ENCODE results near the gene CD40LG. TPM values are rescaled to one million over a fixed set of nuclear protein-coding genes. Genes with fewer than 3 reads are reported as not detected.

The CD40LG gene
- total RNA-seq, 1 experiment from 2014 or later = not detected

DNA sequence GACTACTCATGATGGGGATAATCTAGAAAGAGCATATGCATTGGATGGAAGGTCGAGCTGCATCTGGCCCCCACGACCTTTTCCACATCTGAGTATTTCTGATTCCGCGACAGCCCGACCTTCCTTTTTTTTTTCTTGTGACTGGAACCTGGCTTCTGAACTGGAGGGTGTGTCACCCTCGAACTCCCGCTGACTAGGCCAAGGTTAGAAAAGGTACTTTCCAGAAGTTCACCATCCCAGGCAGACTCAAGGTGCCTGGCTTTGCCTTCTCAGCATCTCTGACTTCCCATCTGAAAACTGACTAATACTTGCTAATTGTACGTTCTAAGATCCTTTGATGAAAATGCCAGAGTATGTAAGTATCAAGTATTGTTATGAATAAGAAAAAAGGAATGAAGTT is 49.3 kb upstream of the CD40LG start:
- DNase-seq = no peak
- H2AK5ac ChIP-seq (ENCODE audit: insufficient read length, low read length) = no peak overlapping the region
- no peaks in the 10 kb centered on the region for H3K4me1 ChIP-seq (ENCODE audit: insufficient read depth, low read length)
- Mint-ChIP-seq H3K4me1 (no peaks in the 10 kb centered on the region), H3K9me3 (peaks cover 46 to 74% of the 10 kb centered on the region in 2 experiments), H3K36me3 (ENCODE audit: insufficient read depth in 1 of 3, low read depth in 3 of 3) (no peaks in the 10 kb centered on the region; a peak in 1 of 7 replicates), H3K4me3 (no peak overlapping the region), H3K27me3 (ENCODE audit: low read depth) (no peaks in the 10 kb centered on the region; the same call in 1 of the 2 replicates), H3K27ac (no peak overlapping the region)
- TF ChIP-seq, protein P1, sequence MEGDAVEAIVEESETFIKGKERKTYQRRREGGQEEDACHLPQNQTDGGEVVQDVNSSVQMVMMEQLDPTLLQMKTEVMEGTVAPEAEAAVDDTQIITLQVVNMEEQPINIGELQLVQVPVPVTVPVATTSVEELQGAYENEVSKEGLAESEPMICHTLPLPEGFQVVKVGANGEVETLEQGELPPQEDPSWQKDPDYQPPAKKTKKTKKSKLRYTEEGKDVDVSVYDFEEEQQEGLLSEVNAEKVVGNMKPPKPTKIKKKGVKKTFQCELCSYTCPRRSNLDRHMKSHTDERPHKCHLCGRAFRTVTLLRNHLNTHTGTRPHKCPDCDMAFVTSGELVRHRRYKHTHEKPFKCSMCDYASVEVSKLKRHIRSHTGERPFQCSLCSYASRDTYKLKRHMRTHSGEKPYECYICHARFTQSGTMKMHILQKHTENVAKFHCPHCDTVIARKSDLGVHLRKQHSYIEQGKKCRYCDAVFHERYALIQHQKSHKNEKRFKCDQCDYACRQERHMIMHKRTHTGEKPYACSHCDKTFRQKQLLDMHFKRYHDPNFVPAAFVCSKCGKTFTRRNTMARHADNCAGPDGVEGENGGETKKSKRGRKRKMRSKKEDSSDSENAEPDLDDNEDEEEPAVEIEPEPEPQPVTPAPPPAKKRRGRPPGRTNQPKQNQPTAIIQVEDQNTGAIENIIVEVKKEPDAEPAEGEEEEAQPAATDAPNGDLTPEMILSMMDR (conservative IDR thresholded peaks at IDR 0.05) = no peak
- no peak overlapping the region for H4K5ac ChIP-seq (ENCODE audit: insufficient read length, low read depth, low read length)
- no peak overlapping the region for H3K23ac ChIP-seq (ENCODE audit: insufficient read length, low read depth, low read length)
- H2BK5ac ChIP-seq (ENCODE audit: insufficient read length, low read length) = no peak overlapping the region
- no peak overlapping the region for H3K56ac ChIP-seq (ENCODE audit: insufficient read length, low read depth, low read length)
- no peak overlapping the region for H2BK20ac ChIP-seq (ENCODE audit: low read depth, low read length, poor library complexity, severe bottlenecking)
- H3K27me3 ChIP-seq (ENCODE audit: insufficient read depth, low read length) = no peaks in the 10 kb centered on the region
- no peak overlapping the region for H3K4me2 ChIP-seq (ENCODE audit: insufficient read depth, insufficient read length, low read length)
- no peak overlapping the region for H2AFZ ChIP-seq (ENCODE audit: low read length)
- WGBS (ENCODE audit: extremely low coverage, insufficient read length, low lambda C conversion rate) = no CpG with 5 or more reads among the region's 8 CpGs
- H4K20me1 ChIP-seq (ENCODE audit: control insufficient read depth, insufficient read depth, insufficient read length) = no peaks in the 10 kb centered on the region
- H3K14ac ChIP-seq (ENCODE audit: insufficient read depth, low read length) = no peak overlapping the region
- no peak overlapping the region for H4K8ac ChIP-seq (replicated peaks; ENCODE audit: insufficient read length, low read depth, low read length)
- H2BK12ac ChIP-seq (ENCODE audit: insufficient read length, low read depth, low read length) = no peak overlapping the region
- peaks cover 22% of the 10 kb centered on the region for H3K9me3 ChIP-seq (ENCODE audit: control insufficient read depth, low read depth, low read length)
- no peak overlapping the region for H3T11ph ChIP-seq (ENCODE audit: low read length)
- no peak overlapping the region for H3K18ac ChIP-seq (ENCODE audit: insufficient read length, low read depth, low read length)
- H3K79me2 ChIP-seq (ENCODE audit: insufficient read depth, low read length) = no peaks in the 10 kb centered on the region
- no peak overlapping the region for H3K27ac ChIP-seq (ENCODE audit: insufficient read length, low read depth, low read length)
- H3K79me1 ChIP-seq (ENCODE audit: insufficient read depth, low read depth, low read length, poor library complexity, severe bottlenecking) = no peaks in the 10 kb centered on the region
- no peaks in the 10 kb centered on the region for H3K23me2 ChIP-seq (ENCODE audit: insufficient read length, low read depth, low read length, poor library complexity, severe bottlenecking)
- H2BK15ac ChIP-seq (ENCODE audit: low read depth, low read length) = no peak overlapping the region
- no peak overlapping the region for H2BK120ac ChIP-seq (ENCODE audit: low read depth, low read length, poor library complexity, severe bottlenecking)
- H3K9ac ChIP-seq (ENCODE audit: extremely low read depth, insufficient read length, low read length) = no peak overlapping the region
- H4K91ac ChIP-seq (ENCODE audit: insufficient read length, low read depth, low read length) = no peak overlapping the region
- H3K4ac ChIP-seq (ENCODE audit: low read depth, low read length) = no peak overlapping the region

Measured in H9 (cell line).